Measurements from ENCODE around the gene PYY. TPM values are rescaled to one million over a fixed set of nuclear protein-coding genes. Genes with fewer than 3 reads are reported as not detected.

Gene PYY
- polyA plus RNA-seq, 1 donor from 2014 or later = not detected

DNA sequence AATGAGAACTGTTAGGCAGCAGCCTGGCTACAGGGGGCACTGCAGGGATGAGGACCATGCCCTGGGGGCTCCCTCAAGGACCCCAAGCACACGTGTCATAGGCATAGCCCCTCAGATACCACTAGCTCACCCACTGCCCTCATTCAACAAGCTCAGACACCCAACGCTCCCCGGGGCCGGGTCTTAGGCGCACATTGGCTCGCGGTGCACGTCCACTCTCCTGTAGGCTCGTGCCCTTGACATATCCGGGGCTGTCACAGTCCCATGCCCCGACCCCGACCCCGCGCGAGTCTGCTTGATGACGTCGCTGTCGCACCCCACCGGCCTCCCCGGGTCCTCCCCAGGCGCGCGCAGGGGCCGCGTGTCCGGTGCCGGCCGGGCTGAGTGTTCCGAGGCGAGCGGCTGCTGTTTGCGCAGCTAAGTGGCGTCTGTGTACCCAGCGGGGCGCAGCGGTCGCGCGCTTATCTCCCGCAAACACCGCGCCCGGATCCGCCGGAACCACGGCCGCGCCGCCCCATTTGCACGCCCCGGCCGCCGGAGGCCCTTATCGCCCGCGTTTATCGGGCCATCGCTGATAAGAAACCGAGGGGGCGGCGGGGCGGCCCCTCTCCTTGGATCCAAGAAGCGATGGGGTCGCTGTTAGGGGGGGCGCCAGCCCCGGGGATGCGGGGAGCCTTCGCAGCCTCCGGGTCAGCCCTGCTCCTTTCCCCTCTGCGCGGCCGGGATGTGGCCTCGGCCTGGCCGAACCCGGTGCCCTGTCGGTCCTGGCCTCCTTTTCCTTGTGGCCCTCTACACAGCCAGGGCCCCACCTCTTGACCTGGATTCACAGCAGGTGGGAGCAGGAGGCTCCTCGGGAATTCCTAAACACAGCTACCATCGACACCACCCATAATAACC lies 30.0 kb upstream of the PYY start:
- H3K9ac ChIP-seq (ENCODE audit: low read length) = peak overlapping the region; percentile 46
- no peaks in the 10 kb centered on the region for H3K9me3 ChIP-seq (ENCODE audit: low read length)
- H3K27ac ChIP-seq (ENCODE audit: low read length) = no peak overlapping the region
- H3K79me2 ChIP-seq (replicated peaks; ENCODE audit: insufficient read depth, low read length) = no peaks in the 10 kb centered on the region
- no peak overlapping the region for H3K4me2 ChIP-seq (ENCODE audit: low read length)
- H3K36me3 ChIP-seq (ENCODE audit: insufficient read depth, low read length) = no peaks in the 10 kb centered on the region
- H2AFZ ChIP-seq (ENCODE audit: low read depth, low read length) = no peak overlapping the region
- H4K20me1 ChIP-seq (ENCODE audit: insufficient read depth) = no peaks in the 10 kb centered on the region
- TF ChIP-seq EP300 (conservative IDR thresholded peaks at IDR 0.05; ENCODE audit: poor library complexity, severe bottlenecking) (no peak), SMC3 (conservative IDR thresholded peaks at IDR 0.05; ENCODE audit: poor library complexity) (no peak), POLR2AphosphoS5 (IDR thresholded peaks at IDR 0.05) (peak; percentile 22), RAD21 (conservative IDR thresholded peaks at IDR 0.05) (no peak), MXI1 (conservative IDR thresholded peaks at IDR 0.05; ENCODE audit: poor library complexity, severe bottlenecking) (peak; percentile 20), EZH2 (IDR thresholded peaks at IDR 0.05; ENCODE audit: borderline replicate concordance, insufficient read depth, low read length, poor library complexity, severe bottlenecking) (no peak), TAF1 (IDR thresholded peaks at IDR 0.05; ENCODE audit: low read depth) (no peak)
- TF ChIP-seq, protein P1, sequence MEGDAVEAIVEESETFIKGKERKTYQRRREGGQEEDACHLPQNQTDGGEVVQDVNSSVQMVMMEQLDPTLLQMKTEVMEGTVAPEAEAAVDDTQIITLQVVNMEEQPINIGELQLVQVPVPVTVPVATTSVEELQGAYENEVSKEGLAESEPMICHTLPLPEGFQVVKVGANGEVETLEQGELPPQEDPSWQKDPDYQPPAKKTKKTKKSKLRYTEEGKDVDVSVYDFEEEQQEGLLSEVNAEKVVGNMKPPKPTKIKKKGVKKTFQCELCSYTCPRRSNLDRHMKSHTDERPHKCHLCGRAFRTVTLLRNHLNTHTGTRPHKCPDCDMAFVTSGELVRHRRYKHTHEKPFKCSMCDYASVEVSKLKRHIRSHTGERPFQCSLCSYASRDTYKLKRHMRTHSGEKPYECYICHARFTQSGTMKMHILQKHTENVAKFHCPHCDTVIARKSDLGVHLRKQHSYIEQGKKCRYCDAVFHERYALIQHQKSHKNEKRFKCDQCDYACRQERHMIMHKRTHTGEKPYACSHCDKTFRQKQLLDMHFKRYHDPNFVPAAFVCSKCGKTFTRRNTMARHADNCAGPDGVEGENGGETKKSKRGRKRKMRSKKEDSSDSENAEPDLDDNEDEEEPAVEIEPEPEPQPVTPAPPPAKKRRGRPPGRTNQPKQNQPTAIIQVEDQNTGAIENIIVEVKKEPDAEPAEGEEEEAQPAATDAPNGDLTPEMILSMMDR (IDR thresholded peaks at IDR 0.05; ENCODE audit: poor library complexity, severe bottlenecking) = peak; percentile 55
- TF ChIP-seq, protein P2, sequence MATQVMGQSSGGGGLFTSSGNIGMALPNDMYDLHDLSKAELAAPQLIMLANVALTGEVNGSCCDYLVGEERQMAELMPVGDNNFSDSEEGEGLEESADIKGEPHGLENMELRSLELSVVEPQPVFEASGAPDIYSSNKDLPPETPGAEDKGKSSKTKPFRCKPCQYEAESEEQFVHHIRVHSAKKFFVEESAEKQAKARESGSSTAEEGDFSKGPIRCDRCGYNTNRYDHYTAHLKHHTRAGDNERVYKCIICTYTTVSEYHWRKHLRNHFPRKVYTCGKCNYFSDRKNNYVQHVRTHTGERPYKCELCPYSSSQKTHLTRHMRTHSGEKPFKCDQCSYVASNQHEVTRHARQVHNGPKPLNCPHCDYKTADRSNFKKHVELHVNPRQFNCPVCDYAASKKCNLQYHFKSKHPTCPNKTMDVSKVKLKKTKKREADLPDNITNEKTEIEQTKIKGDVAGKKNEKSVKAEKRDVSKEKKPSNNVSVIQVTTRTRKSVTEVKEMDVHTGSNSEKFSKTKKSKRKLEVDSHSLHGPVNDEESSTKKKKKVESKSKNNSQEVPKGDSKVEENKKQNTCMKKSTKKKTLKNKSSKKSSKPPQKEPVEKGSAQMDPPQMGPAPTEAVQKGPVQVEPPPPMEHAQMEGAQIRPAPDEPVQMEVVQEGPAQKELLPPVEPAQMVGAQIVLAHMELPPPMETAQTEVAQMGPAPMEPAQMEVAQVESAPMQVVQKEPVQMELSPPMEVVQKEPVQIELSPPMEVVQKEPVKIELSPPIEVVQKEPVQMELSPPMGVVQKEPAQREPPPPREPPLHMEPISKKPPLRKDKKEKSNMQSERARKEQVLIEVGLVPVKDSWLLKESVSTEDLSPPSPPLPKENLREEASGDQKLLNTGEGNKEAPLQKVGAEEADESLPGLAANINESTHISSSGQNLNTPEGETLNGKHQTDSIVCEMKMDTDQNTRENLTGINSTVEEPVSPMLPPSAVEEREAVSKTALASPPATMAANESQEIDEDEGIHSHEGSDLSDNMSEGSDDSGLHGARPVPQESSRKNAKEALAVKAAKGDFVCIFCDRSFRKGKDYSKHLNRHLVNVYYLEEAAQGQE (IDR thresholded peaks at IDR 0.05; ENCODE audit: borderline replicate concordance) = no peak
- H3K4me3 ChIP-seq (ENCODE audit: low read length) = peak overlapping the region; percentile 66
- H3F3A ChIP-seq (ENCODE audit: insufficient read depth, low read length, poor library complexity, severe bottlenecking) = no peaks in the 10 kb centered on the region
- H3K9me2 ChIP-seq (ENCODE audit: insufficient read depth, low read length) = no peaks in the 10 kb centered on the region
- H3K27me3 ChIP-seq (ENCODE audit: insufficient read depth, low read depth, low read length) = peaks cover 27% of the 10 kb centered on the region

DNA sequence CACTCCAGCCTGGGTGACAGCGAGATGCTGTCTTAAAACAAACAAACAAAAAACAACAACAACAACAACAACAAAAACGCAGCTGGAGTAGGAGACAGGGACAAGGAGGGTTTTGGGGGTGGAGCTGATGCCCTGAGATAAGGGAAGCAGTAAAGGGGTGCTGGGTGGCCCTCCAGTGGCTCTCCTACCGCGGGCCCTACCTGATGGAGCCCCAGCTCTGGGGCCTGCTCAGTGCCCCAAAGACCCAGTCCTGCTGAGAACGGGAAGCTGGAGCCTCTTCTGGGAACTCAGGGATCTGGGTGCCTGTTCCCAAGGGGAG lies 29.4 kb upstream of the PYY start:
- H3K36me3 ChIP-seq (ENCODE audit: insufficient read depth, low read length) = no peaks in the 10 kb centered on the region
- no peak for TF ChIP-seq MXI1 (conservative IDR thresholded peaks at IDR 0.05; ENCODE audit: poor library complexity, severe bottlenecking)
- TF ChIP-seq, protein P2 (IDR thresholded peaks at IDR 0.05; ENCODE audit: borderline replicate concordance) = no peak
- TF ChIP-seq EZH2 (IDR thresholded peaks at IDR 0.05; ENCODE audit: borderline replicate concordance, insufficient read depth, low read length, poor library complexity, severe bottlenecking) = no peak
- no peak for TF ChIP-seq TAF1 (IDR thresholded peaks at IDR 0.05; ENCODE audit: low read depth)
- no peak for TF ChIP-seq SMC3 (conservative IDR thresholded peaks at IDR 0.05; ENCODE audit: poor library complexity)
- TF ChIP-seq EP300 (conservative IDR thresholded peaks at IDR 0.05; ENCODE audit: poor library complexity, severe bottlenecking) = no peak
- TF ChIP-seq, protein P1 (IDR thresholded peaks at IDR 0.05; ENCODE audit: poor library complexity, severe bottlenecking) = no peak
- TF ChIP-seq POLR2AphosphoS5 (IDR thresholded peaks at IDR 0.05) = no peak
- no peak for TF ChIP-seq RAD21 (conservative IDR thresholded peaks at IDR 0.05)
- H3K79me2 ChIP-seq (replicated peaks; ENCODE audit: insufficient read depth, low read length) = no peaks in the 10 kb centered on the region
- no peak overlapping the region for H3K27ac ChIP-seq (ENCODE audit: low read length)
- peak overlapping the region; percentile 66 for H3K4me3 ChIP-seq (ENCODE audit: low read length)
- no peaks in the 10 kb centered on the region for H3F3A ChIP-seq (ENCODE audit: insufficient read depth, low read length, poor library complexity, severe bottlenecking)
- H3K9me2 ChIP-seq (ENCODE audit: insufficient read depth, low read length) = no peaks in the 10 kb centered on the region
- no peak overlapping the region for H3K4me2 ChIP-seq (ENCODE audit: low read length)
- H3K9ac ChIP-seq (ENCODE audit: low read length) = no peak overlapping the region
- peaks cover 27% of the 10 kb centered on the region for H3K27me3 ChIP-seq (ENCODE audit: insufficient read depth, low read depth, low read length)
- no peak overlapping the region for H2AFZ ChIP-seq (ENCODE audit: low read depth, low read length)
- no peaks in the 10 kb centered on the region for H3K9me3 ChIP-seq (ENCODE audit: low read length)
- no peaks in the 10 kb centered on the region for H4K20me1 ChIP-seq (ENCODE audit: insufficient read depth)

Data from neural cell (in vitro differentiated cells).